ENCODE measurements around the gene FSTL4.

The FSTL4 gene

DNA sequence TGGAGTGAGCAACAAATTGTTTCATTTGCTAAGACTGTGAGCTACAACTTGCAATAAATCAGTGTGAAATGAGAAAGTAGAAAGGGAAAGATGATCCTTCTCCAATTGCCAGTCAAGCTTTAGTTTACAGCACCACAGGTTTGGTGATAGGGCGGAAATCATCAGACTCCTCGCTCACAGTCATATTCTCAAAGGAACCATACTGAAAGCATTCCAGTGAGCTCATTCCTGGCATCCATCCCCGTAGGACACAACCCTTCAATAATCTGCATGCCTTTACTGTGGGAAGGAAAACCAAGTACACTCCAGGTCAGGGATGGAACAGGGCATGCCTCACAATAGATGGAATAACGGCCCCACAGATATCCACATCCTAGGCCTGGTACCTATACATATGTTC lies 80.7 kb downstream of the FSTL4 start:
- Histone ChIP-seq H3K27me3 (ENCODE audit: insufficient read depth, poor library complexity, severe bottlenecking) (no peaks in the 10 kb centered on the region), H3K4me1 (ENCODE audit: insufficient read depth, poor library complexity, severe bottlenecking) (no peaks in the 10 kb centered on the region), H3K36me3 (ENCODE audit: low read depth) (no peaks in the 10 kb centered on the region), H3K27ac (ENCODE audit: poor library complexity, severe bottlenecking) (no peak overlapping the region), H3K4me3 (ENCODE audit: severe bottlenecking) (no peak overlapping the region), H3K9me3 (ENCODE audit: severe bottlenecking) (no peaks in the 10 kb centered on the region)
- ATAC-seq (ENCODE audit: low read depth) (no peak), DNase-seq (ENCODE audit: low spot score) (no peak)
- no peak for TF ChIP-seq CTCF (IDR thresholded peaks at IDR 0.05; ENCODE audit: poor library complexity, severe bottlenecking)

- no peak for ATAC-seq (ENCODE audit: low read depth)
- no peak for DNase-seq (ENCODE audit: low spot score)
Measured at GRCh38 chr5:133531178-133531577, 81.2 kb downstream of the FSTL4 start.

GRCh38 chr5:133530270-133530669 lies 82.1 kb downstream of the FSTL4 start:
- Histone ChIP-seq H3K4me1 (ENCODE audit: insufficient read depth, poor library complexity, severe bottlenecking) (no peaks in the 10 kb centered on the region), H3K9me3 (ENCODE audit: severe bottlenecking) (no peaks in the 10 kb centered on the region), H3K27me3 (ENCODE audit: insufficient read depth, poor library complexity, severe bottlenecking) (no peaks in the 10 kb centered on the region), H3K4me3 (ENCODE audit: severe bottlenecking) (no peak overlapping the region), H3K36me3 (ENCODE audit: low read depth) (no peaks in the 10 kb centered on the region), H3K27ac (ENCODE audit: poor library complexity, severe bottlenecking) (no peak overlapping the region)
- TF ChIP-seq CTCF (IDR thresholded peaks at IDR 0.05; ENCODE audit: poor library complexity, severe bottlenecking) = no peak
- DNase-seq (ENCODE audit: low spot score) (no peak), ATAC-seq (ENCODE audit: low read depth) (no peak)

More at GRCh38 chr5:133531178-133531577, 81.2 kb downstream of the FSTL4 start:
- Histone ChIP-seq H3K27me3 (ENCODE audit: insufficient read depth, poor library complexity, severe bottlenecking) (no peaks in the 10 kb centered on the region), H3K27ac (ENCODE audit: poor library complexity, severe bottlenecking) (no peak overlapping the region), H3K4me3 (ENCODE audit: severe bottlenecking) (no peak overlapping the region), H3K36me3 (ENCODE audit: low read depth) (no peaks in the 10 kb centered on the region), H3K9me3 (ENCODE audit: severe bottlenecking) (no peaks in the 10 kb centered on the region), H3K4me1 (ENCODE audit: insufficient read depth, poor library complexity, severe bottlenecking) (no peaks in the 10 kb centered on the region)
- no peak for TF ChIP-seq CTCF (IDR thresholded peaks at IDR 0.05; ENCODE audit: poor library complexity, severe bottlenecking)

DNA sequence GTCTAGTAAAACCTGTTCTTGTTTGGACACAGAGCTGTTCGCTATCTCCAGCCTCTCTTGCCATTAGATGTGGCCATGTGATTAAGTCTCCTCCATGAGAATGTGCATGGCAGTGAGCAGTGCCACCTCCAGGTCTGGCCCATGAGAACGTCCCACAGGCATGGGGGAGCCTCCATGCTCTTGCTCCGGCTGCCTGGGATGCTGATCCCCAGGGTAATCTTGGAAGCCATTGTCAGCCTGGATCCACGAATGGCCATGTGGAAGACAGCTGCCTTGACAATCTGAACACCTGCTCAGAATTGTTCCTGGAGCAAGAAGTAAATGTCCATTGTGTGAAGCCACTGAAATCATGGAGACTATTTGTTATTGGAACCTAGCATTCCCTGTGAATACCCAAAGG lies 83.5 kb downstream of the FSTL4 start:
- no peaks in the 10 kb centered on the region for H3K36me3 ChIP-seq (ENCODE audit: low read depth)
- H3K4me1 ChIP-seq (ENCODE audit: insufficient read depth, poor library complexity, severe bottlenecking) = no peaks in the 10 kb centered on the region
- H3K4me3 ChIP-seq (ENCODE audit: severe bottlenecking) = no peak overlapping the region
- no peaks in the 10 kb centered on the region for H3K9me3 ChIP-seq (ENCODE audit: severe bottlenecking)
- no peak for TF ChIP-seq CTCF (IDR thresholded peaks at IDR 0.05; ENCODE audit: poor library complexity, severe bottlenecking)
- H3K27ac ChIP-seq (ENCODE audit: poor library complexity, severe bottlenecking) = no peak overlapping the region
- DNase-seq (ENCODE audit: low spot score) (no peak), ATAC-seq (ENCODE audit: low read depth) (no peak)
- H3K27me3 ChIP-seq (ENCODE audit: insufficient read depth, poor library complexity, severe bottlenecking) = no peaks in the 10 kb centered on the region

DNA sequence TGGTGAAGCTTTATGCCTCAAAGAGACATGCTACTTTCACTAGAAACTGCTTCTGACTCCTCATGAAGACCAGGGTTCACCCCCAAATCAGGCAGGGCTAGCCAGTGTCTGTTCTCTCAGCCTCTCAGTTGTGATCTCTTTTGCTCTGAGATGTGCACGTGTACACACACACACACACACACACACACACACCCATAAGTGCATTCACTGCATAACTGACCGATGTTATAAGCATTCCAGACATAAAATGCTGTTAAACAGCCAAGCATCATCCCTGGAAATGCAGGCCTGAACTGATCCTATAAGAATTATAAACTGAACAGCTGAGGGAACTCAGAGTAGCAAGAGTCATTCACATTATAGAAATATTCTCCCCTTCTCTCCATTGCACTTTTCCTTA lies 85.0 kb downstream of the FSTL4 start:
- Histone ChIP-seq H3K27ac (ENCODE audit: poor library complexity, severe bottlenecking) (no peak overlapping the region), H3K36me3 (ENCODE audit: low read depth) (no peaks in the 10 kb centered on the region), H3K9me3 (ENCODE audit: severe bottlenecking) (no peaks in the 10 kb centered on the region), H3K4me1 (ENCODE audit: insufficient read depth, poor library complexity, severe bottlenecking) (no peaks in the 10 kb centered on the region), H3K27me3 (ENCODE audit: insufficient read depth, poor library complexity, severe bottlenecking) (peaks cover under 1% of the 10 kb centered on the region), H3K4me3 (ENCODE audit: severe bottlenecking) (no peak overlapping the region)
- no peak for DNase-seq (ENCODE audit: low spot score)
- TF ChIP-seq CTCF (IDR thresholded peaks at IDR 0.05; ENCODE audit: poor library complexity, severe bottlenecking) = no peak
- ATAC-seq (ENCODE audit: low read depth) = no peak

Measured in RWPE2 (cell line).